ENCODE measurements around the gene RREB1.

The RREB1 gene

DNA sequence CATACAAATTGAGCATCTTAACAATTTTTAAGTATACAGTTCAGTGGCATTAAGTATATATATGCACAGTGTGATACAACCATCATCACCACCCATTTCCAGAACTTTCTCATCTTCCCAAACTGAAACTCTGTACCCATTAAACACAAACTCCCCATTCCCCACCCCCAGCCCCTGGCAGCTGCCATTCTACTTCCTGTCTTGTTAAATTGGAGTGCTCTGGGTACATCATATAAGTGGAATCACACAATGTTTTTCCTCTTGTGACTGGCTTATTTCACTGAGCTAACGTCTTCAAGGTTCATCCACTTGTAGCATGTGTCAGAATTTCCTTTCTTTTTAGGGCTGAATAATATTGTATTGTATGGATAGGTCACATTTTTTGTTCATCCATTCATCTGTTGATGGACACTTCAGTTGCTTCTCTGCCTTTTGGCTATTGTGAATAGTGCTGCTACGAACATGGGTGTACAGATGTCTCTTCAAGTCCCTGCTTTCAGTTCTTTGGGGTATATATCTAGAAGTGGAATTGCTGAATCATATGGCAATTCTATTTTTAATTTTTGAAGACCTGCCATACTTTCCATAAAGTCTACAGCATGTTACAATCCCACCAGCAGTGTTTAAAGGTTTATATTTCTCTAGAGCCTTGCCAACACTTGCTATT is 19.6 kb upstream of the RREB1 start:
- DNase-seq, result no peak

DNA sequence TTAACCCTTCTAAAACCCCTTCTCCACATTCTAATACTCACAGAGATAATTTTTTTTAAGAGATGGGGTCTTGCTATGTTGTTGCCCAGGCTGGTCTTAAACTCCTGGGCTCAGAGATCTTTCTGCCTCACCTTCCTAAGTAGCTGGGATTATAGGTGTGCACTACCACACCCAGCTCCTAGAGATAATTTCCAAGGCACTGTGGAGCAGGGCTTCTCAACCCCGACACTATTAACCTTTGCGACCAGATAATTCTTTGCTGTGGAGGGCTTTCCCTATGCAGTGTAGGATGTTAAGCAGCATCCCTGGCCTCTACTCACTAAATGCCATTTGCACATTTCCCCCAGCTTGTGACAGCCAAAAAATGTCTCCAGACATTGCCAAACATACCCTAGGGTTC is 8.8 kb upstream of the RREB1 start:
- no peak for DNase-seq

DNA sequence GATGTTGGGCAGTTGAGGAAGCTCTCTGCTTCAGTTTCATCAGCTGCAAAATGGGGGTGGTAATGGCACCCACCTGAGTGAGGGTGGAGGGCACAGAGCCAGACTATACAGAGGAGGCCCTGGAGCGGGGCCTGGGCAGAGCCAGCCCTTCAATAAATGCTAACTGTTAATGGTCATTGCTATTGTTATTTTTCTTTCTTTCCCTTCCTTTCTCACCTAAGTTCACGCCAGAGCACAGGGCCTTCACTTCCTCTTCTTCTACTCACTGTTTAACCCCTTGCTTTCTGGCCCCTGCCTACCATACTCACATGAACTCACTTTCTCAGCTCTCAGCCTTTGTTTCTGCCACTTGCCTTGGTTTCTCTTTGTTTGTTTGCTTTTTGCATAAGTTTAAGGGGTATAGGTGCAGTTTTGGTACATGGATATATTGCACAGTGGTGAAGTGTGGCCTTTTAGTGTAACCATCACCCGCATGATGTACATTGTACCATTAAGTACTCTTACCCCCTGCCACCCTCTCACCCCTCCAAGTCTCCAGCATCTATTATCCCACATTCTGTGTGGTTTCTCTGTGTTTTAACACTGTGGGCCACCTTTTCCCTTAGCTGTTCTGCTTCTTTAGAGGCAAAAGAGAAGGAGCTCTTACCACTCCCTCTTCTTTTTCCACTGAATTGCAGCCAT is 7.5 kb upstream of the RREB1 start:
- no peak for DNase-seq

DNA sequence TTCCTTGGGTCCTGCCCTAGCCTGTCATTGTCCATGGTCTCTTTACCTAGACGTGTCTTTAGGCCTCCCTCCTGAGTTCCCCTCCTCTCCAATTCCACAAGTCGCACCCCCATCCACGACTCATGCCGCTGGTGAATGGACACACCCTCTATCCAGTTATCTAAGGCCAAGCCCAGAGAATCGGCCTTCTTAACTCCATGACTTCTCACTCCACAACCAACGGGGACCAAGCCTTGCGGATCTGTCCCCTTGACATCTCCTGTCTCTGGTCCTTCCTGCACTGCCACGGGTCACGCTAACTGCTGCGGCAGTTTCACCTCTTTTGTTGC is 7.0 kb upstream of the RREB1 start:
- DNase-seq, result no peak

DNA sequence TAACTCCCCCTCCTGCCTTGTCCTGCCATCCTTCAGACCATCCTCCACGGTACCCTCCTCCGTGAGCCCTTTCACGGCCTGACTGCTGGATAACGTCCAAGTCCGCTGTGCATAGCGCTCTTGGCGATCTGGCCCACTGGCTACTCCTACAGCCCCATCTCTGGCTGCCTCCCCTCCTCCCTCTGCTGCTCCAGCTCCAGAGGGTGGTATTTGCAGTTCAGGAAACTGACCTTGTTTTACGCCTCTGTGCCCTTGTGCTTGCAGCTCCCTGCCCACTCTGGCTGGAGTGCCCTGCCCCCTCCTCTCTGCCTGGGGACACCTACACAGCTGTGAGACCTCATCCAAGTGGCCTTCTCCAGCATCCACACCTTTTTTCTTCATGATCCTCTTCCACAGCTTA is 6.5 kb upstream of the RREB1 start:
- no peak for DNase-seq

DNA sequence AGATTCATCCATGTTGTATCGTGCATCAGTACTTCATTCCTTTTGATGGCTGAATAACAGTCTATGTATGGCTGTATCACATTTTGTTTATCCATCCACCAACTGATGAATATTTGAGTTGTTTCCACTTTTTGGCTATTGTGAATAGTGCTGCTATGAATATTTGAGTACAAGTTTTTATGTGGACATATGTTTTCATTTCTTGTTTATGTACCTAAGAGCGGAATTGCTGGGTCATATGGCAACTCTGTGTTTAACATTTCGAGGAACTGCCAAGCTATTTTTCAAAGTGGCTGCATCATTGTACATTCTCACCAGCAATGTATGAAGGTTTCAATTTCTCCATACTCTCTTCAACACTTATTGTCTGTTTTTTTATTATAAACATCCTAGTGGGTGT is 3.0 kb upstream of the RREB1 start:
- no peak for DNase-seq

DNA sequence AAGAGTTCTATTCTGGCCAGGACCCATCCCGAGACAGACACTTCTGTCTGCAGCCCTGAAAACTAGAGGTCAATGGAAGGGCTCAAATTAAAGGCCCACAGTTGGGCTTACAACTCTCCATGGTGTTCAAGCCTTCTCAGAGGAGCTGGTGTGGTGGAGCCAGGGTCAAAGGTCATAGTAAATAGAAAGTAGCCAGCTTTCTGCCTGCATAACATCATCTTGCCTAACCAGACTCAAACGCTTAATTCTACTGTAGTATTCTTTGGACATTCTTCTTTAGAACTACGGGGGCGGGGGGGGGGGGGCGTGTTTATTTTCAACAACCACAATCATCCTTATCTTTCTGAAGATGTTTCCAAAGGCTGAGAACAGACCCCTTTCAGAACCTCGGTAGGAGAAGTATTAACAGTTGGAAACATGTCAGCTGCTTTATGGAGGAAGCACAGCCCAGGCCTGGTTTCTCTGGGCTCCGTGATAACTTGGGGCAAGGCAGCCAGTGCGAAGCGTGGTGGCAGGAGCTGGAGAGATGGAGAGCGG is 1.5 kb upstream of the RREB1 start:
- DNase-seq, result no peak

DNA sequence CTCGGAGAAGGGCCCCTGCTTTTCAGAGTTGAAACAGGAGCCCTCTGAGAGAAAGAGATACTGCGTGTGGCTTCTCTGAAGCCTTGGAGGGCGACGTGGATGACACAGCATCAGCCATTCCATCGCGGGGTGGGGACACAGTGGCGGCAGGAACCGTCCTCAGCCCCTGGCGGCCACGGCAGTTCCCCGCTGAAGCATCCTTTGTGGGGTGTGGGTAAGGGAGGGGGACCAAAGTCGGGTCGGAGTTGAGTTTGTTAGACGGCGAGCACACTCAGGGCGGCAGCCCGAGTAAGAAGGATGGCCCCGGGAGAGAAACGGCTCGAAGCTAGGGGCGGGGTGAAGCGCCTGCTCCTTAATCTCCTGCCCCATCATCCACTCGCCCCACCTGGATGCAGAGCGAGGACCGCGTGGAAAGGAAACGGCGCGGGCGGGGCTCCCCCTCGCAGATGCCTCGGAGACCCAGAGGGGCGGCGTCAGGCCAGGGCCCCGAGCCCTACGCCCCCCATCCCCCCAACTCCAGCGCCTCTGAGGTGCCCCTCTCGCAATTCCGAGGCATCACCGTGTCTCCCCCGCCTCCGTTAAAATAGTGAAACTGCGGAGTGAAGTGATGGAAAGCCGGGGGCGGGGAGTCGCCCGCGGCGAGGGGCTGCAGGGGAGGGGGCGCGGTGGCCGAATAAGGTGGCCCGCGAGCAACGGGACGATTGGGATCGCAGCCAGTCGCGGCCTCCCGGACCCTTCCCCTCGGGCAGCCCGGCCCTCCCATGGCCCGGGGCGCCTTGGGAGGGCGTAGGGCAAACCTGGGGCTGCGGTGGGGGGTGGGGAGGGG is 796 bp upstream of the RREB1 start:
- peak; percentile 65 for DNase-seq

DNA sequence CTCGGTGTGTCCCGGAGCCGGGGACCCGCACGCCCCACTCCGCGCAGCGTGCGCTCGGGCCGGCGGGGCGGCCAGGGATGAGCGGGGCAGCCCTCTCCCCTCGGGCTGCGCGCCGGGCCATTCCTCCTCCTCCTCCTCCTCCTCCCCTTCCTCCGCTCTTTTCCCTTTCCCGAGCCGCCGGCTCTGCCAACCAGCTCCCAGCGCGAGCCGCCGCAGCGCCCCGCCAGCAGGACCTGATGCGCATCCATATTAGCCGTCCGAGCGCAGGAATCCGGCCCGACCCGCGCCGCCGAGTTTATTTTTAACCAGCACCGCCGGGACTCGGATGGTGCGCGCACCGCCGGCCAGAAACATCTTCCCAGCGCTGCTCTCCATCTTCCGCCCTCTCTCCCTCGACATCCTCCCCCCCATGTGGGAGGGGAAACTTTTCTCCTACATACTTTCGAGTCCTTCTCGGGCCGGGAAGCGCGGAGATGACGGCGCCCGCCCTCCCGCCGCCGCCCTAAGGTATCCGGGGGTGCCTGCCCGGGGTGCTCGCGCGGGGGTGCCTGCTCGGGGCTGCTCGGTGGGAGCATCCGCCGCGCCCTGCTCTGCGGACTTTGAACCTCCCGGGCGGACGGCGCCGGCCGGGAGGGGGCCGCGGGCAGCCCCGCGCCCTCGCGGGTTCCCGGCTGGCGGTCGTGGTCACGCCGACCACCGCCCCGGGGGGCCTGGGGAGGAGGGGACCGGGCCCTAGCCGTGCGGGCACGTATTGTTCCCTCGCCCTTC is 619 bp downstream of the RREB1 start:
- peak; percentile 66 for DNase-seq

DNA sequence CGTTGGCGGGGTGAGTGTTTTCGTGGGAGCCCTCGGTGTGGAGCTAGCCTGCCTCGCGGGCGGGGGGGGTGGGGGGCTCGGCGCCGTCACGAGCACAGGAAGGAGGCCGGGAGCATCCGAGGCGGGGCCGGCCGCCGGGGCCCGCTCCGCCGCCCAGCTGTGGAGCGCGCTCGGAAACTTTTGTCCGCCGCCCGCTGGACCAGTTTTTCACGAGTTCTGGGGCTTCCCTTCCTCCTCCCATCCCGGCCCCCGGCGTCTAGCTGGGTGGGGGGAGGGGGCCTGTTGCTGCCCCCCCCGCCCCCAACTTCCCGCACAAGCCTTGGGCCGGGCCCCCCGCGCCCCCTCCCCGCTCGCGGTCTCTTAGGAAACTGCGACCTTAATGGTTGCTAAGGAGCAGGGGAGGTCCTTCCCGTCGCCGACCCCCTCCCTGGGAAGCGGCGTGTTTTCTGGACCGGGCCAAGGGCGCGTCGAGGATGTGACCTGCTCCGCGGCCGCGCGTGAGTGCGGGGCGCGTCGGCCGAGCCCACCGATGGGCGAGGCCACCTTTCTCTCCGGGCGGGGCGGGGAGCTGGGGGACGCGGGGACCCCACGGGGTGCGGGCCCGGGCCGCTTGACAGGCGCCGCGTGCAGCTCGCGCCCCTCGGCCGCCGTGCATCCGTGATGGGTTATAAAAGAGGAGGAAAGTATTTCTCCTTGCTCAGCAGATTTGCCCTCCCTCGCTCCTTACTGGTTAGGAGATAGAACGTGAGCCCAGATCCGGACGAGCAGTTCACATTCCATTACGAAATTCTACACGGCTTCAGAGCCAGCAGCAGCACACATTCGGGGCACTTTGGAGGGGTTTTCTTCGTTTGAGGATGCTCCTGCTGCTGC is 1.4 kb downstream of the RREB1 start:
- DNase-seq, result peak; percentile 76

DNA sequence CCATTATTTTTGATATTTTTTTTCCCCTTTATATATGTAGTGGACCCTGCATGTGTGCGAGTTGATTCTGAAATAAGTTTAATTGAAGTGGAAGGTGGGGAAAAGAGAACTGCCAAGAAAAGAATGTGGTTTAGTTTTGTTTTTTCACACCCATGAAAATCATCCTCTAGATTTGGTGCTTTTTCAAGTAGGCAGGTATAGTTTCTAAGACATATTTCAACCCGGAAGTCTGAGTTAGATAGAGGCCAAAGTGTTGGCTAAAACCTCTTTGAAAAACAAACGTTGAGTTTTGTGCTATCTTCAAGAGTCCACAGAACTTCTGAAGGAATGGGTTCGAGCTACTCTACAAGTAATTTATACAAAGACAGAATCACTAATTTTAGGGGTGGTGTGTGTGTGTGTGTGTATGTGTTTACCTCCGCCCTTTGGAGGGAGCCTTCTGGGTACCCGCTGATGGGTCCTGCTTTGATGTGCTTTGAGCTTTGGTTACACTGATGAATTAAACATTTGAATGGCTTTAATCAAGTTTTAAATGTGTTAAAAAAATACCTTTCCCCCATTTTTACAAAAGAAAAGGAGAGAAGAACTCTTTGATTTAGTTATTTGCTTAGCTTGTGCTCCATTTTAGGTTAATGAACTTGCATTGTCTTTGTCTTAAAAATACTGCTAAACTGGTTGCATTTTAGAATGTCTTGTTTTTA is 2.5 kb downstream of the RREB1 start:
- no peak for DNase-seq

DNA sequence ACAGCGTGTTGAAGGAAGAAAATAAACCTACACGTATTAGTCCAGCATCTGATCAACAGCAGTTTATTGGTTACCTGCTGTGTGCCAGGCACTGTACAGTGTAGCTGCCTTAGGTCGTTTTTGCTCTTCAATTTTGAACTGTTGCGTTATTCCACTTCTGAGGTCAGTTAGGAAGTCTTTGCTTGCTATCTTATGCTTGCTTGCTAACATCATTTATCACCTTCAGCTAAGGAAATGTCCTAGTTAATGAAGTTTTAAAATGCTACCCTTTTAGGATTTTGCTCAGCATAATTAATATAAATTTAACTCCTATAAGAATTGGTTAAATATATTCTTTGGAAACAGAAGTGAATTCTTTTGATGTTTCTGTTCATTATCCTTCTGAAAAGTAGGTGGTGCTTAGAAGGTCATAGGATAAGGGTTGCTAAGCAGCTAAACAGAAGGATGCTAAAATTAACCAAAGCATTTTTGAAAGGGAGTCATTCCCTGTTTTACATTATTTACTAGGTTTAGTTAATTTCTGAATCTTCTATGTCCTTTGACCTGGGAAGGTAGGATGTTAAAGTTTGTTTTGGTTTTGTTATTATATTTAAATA is 3.4 kb downstream of the RREB1 start:
- DNase-seq, result no peak

DNA sequence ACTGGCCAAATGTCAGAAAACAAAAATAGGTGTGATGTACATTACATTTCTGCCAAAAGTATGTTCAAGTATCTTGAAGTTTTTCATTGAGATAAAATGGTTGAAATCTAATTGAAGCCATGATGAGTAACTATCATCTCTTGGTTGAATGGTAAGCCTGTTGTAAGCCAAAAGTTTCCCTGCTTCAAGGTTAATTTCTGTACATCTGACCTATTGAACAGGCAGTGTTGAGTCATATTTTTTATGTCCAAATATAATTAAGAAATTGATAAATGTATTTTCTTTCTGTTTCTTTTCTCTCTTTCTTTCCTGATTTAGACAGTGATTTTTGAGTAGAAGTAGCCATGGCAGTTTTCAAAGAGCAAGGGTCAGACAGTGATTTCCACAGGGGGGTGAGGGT is 4.4 kb downstream of the RREB1 start:
- DNase-seq, result no peak

DNA sequence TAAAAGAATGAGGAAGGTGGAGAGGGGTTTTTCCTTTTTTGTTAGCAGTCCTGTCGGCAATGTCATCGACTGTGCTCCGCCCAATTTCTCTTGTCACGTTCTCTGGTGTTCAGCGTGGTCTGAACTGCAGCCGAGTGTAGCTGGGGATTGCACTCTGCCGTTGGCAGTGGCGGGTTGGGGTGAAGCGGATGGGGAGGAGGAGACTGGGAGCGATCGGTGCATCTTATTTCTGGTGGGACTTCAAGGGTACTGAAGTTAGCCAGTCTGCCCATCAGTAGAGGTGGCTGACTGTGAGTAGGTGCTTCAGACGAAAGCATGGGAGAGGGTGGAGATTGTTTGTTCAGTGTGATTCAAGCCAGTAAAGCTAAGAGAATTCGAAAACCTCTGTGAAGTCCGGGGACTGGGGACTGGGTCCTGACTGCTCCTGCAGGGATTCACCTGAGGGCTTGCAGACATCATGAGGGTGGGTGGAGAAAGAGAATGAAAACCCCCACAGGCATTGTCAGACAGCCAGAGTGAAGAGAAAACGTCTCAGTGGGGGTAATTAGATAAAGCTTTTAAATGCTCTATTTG is 5.1 kb downstream of the RREB1 start:
- DNase-seq, result no peak

DNA sequence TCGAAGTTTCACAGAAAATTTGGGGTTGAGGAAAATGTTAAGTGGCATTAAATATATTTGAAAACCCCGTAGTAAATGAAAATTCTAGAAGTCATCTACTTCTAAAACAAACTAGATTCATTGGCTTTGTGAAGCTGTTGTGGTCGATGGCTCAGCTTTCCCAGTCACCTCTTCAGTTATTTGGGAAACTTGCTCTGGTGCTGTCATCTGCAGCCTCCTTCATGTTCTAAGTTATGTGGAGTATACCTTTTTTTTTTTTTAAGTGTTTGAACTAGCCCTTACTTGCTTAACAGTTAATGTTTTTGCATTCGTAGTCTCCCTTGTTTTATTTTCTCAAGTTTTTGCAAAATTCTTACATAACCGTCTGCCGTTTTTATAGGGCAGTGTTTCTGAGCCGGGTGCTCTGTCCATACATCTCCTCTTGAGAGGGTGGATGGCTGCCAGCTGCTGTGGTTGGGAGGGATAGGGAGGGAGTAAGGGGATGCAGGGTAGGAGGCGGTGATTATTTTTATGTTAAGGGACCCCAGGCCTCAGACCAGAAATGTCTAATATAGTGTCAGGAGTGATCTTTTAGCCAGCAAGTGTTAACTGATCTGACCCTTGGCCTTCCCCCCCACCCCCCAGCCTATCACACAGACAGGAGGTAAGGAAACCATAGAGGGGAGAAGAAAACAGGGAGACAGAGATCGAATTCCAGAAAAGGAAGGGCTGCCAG is 7.1 kb downstream of the RREB1 start:
- DNase-seq, result no peak

DNA sequence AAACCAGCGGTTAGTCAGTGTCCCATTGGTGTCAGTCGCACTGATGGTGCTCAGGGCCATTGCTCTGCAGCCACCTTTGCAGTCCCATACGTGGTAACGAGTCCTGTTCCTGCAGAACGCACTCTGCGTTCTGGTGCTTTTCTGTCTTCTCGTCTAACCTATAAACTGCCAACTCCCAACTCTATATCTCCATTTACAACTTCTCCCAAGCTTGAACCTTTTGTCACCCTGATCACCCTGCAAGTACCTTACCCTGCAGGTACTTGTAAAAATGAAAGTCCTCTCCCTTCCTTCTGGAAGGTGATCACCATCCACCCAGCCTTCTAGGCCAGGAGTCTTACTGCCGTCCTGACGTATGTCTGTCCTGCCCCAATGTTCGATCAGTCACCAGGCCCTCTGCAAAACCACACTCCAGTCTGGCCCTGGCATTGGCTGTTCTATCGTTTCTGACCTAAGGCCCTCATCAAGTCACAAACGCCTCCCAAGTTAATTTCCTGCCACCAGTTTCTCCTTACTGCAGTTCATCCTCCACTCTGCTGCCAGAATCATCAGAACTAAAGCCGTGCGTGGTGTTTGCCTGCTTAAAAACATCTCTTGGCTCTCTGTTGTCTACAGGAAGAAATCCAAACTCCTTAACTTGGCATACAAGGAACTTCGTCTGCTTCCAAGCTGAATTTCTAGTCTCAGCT is 7.9 kb downstream of the RREB1 start:
- DNase-seq, result no peak

DNA sequence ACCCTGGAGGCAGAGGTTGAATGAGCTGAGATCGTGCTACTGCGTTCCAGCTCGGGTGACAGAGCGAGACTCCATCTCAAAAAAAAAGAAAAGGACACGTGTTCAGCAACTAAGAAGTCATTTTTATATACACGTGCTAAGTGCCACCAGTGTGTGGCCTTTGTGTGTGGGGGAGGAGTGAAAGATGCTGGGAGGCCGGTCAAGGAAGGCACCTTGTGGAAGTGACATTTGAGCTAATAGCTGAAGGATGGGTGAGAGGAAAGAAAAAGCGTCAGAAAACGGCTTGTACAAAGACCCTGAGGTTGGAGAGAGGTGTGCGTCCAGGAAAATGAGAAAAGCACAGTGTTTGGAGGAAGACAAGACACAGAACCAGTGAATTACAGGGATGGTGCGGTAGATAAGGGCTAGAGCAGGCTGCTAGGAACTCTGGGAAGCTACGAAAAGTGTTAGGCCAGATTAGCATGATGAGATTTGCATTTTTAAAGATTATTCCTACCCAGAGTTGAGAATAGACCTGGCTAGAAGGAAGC is 11.6 kb downstream of the RREB1 start:
- DNase-seq, result no peak

DNA sequence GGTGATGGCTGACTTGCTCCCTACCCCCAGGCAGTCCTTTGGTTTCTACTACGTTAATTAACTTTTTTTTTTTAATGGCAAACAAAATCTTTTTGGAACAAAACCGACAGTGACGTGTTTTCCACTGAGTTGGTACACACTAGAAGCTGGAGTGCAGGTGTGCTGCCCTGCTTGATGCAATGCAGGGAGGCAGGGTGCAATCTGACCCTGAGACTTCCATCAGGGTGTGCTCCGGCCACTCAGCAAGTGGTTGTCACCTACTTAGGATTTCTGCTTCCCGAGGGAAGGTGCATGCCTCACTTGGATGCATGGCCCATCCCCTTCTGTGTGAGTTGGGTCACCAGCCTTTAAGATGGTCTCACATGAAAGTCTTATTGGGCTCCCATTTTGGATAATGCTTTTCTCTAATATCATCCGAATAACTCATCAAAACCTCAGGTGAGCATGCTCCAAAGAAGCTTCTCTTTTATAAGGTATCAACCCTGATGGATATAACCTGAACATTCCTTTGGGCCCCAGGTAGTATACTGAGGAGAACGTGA is 14.0 kb downstream of the RREB1 start:
- DNase-seq, result no peak

DNA sequence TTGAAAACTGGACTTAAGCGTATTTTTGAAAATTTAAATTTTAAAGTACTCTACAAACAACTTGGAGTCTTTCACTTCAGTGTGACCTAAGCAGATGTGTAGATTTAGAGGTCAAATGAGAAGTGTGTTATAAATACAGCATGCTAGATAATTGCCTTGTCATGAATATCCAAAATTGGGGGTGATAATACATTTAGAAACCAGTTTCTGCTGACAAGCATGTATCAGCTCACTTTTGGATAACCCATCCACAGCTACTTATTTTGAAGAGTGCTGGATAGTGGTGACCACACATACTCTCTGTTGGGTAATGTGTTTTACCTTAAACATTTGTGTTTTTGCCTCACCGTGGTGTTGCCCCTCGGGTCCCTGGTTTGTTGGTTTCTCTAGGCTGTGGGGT is 14.9 kb downstream of the RREB1 start:
- DNase-seq, result no peak

All from fibroblast of skin of scalp (primary cell).